Thyroid gland (tissue), 4 donors: Measurements from ENCODE around the gene SHC4.

ENCODE experiments used
- CTCF ChIP-seq, 6 experiments: fragments of 200-600 bp in 3 of 6; fragments of 450-650 bp in 3 of 6; sonication (generic) in 3 of 6; IDR thresholded peaks; one replicate each; pipeline ENCODE4 v1.5.1; 2016 to 2019; ENCODE audit warnings: antibody characterized with exemption in 6 of 6, mild to moderate bottlenecking in 2 of 6, inconsistent platforms in 1 of 6, moderate library complexity in 1 of 6
- POLR2A ChIP-seq, 2 donors: fragments of 450-650 bp; IDR thresholded peaks; one replicate each; pipeline ENCODE4 v1.6.1; 2017; ENCODE audit warnings: antibody characterized with exemption in 2 of 2, mild to moderate bottlenecking in 2 of 2, moderate library complexity in 1 of 2

- no peak for TF ChIP-seq CTCF (IDR thresholded peaks at IDR 0.05)
- TF ChIP-seq POLR2A (IDR thresholded peaks at IDR 0.05), result no peak
Observed at GRCh38 chr15:48782911-48783310, 180.8 kb downstream of the SHC4 start.
